GM23338 (cell line): ENCODE measurements around the gene HPS4. TPM values are rescaled to one million over a fixed set of nuclear protein-coding genes. Genes with fewer than 3 reads are reported as not detected.

Source experiments
- ATAC-seq: fragments of 200-7000 bp; cut with Tn5 transposase; 3 replicates; pipeline ENCODE4 v1.9.1; 2020
- DNase-seq: peaks from one replicate; pipeline ENCODE4 v3.0.0-alpha.2; 2015; ENCODE audit warnings: low spot score
- H2AFZ ChIP-seq: fragments of 200-600 bp; sonication (generic); 2 replicates; pipeline ENCODE4 v1.8.0; 2016; ENCODE audit warnings: antibody characterized with exemption, mild to moderate bottlenecking, moderate library complexity
- H3F3A ChIP-seq: fragments of 200-600 bp; sonication (generic); replicated peaks from 2 replicates; pipeline ENCODE4 v1.8.0; 2017; ENCODE audit warnings: antibody characterized with exemption, mixed run types, low read depth
- H3K27ac ChIP-seq: fragments of 200-600 bp; sonication (generic); 2 replicates; pipeline ENCODE4 v1.6.1; 2016; ENCODE audit warnings: low read depth
- H3K27me3 ChIP-seq: fragments of 200-600 bp; sonication (generic); 2 replicates; pipeline ENCODE4 v1.8.0; 2016; ENCODE audit warnings: mild to moderate bottlenecking, mixed run types, moderate library complexity; ENCODE audit not compliant: insufficient read depth
- H3K36me3 ChIP-seq: fragments of 200-600 bp; sonication (generic); 2 replicates; pipeline ENCODE4 v1.8.0; 2016; ENCODE audit warnings: mild to moderate bottlenecking; ENCODE audit not compliant: insufficient read depth
- H3K4me1 ChIP-seq: fragments of 200-600 bp; sonication (generic); 2 replicates; pipeline ENCODE4 v1.8.0; 2016; ENCODE audit warnings: mild to moderate bottlenecking, moderate library complexity; ENCODE audit not compliant: insufficient read depth
- H3K4me2 ChIP-seq: fragments of 200-600 bp; sonication (generic); 2 replicates; pipeline ENCODE4 v1.7.1; 2017; ENCODE audit warnings: mixed run types
- H3K4me3 ChIP-seq: fragments of 200-600 bp; sonication (generic); 2 replicates; pipeline ENCODE4 v1.6.1; 2016; ENCODE audit warnings: mixed run types
- H3K79me2 ChIP-seq: fragments of 200-600 bp; sonication (generic); replicated peaks from 2 replicates; pipeline ENCODE4 v1.8.0; 2017; ENCODE audit warnings: mild to moderate bottlenecking; ENCODE audit not compliant: insufficient read depth
- H3K9me2 ChIP-seq: fragments of 200-600 bp; sonication (generic); 2 replicates; pipeline ENCODE4 v1.8.0; 2017; ENCODE audit not compliant: insufficient read depth
- H4K20me1 ChIP-seq: fragments of 200-600 bp; sonication (generic); replicated peaks from 2 replicates; pipeline ENCODE4 v1.8.0; 2017; ENCODE audit warnings: mild to moderate bottlenecking; ENCODE audit not compliant: insufficient read depth
- H3K27ac Mint-ChIP-seq: 2 replicates; pipeline ENCODE4 v1.8.0; 2020; ENCODE audit warnings: inconsistent platforms, mild to moderate bottlenecking, moderate library complexity, mixed read lengths
- H3K27me3 Mint-ChIP-seq: 3 replicates; pipeline ENCODE4 v1.8.0; 2022; ENCODE audit warnings: low read depth, mild to moderate bottlenecking, moderate library complexity, mixed read lengths, inconsistent platforms; ENCODE audit not compliant: insufficient read depth, poor library complexity
- H3K36me3 Mint-ChIP-seq: 3 replicates; pipeline ENCODE4 v1.8.0; 2021; ENCODE audit warnings: low read depth, mild to moderate bottlenecking, inconsistent platforms, moderate library complexity, mixed read lengths
- H3K4me1 Mint-ChIP-seq: 3 replicates; pipeline ENCODE4 v1.8.0; 2020; ENCODE audit warnings: mild to moderate bottlenecking, inconsistent platforms, mixed read lengths
- H3K4me3 Mint-ChIP-seq: 3 replicates; pipeline ENCODE4 v1.8.0; 2021; ENCODE audit warnings: moderate library complexity, mild to moderate bottlenecking, inconsistent platforms, mixed read lengths
- H3K9me3 Mint-ChIP-seq: 3 replicates; pipeline ENCODE4 v1.8.0; 2020; ENCODE audit warnings: moderate library complexity, mild to moderate bottlenecking, inconsistent platforms, mixed read lengths
- CTCF ChIP-seq, 2 experiments: fragments of 200-600 bp in 1 of 2; sonication (generic) in 1 of 2; conservative IDR thresholded peaks; 2 replicates each; pipeline versions ENCODE4 v1.5.1 to v1.6.1; 2016 to 2017; ENCODE audit warnings: antibody characterized with exemption in 2 of 2, low read depth in 2 of 2, mild to moderate bottlenecking in 2 of 2, moderate library complexity in 1 of 2
- EZH2phosphoT487 ChIP-seq: fragments of 200-600 bp; sonication (generic); IDR thresholded peaks from one replicate; pipeline ENCODE4 v1.8.1; 2018; ENCODE audit warnings: antibody characterized with exemption; ENCODE audit not compliant: unreplicated experiment
- JUNB ChIP-seq: IDR thresholded peaks from one replicate; pipeline ENCODE4 v1.6.1; 2016; ENCODE audit warnings: antibody characterized with exemption; ENCODE audit not compliant: unreplicated experiment
- POLR2AphosphoS5 ChIP-seq: IDR thresholded peaks from 2 replicates; pipeline ENCODE4 v1.6.1; 2016; ENCODE audit warnings: antibody characterized with exemption, low read depth
- ZNF462 ChIP-seq: fragments of 250-450 bp; sonication (Bioruptor Pico); IDR thresholded peaks from 2 replicates; pipeline ENCODE4 v1.5.0; 2020; ENCODE audit warnings: mild to moderate bottlenecking, moderate library complexity
- polyA plus RNA-seq: library from polyadenylated mRNA; unstranded; fragments of >200 nt; fragmentation: Nextera tagmentation; extraction: Ambion mirVana; gene quantifications from 2 replicates; pipeline ENCODE4 v1.2.1, GENCODE V29; 2016
- total RNA-seq: library from RNA; depleted of rRNA; stranded (reverse); fragments of >200 nt; shearing (Covaris generic); gene quantifications from 2 replicates; pipeline ENCODE4 v1.2.3, GENCODE V29; 2014
- TF ChIP-seq, protein P1 (sequence below): IDR thresholded peaks from one replicate; pipeline ENCODE4 v1.6.1; 2018; ENCODE audit warnings: antibody characterized with exemption; ENCODE audit not compliant: unreplicated experiment
- TF ChIP-seq, protein P2 (sequence below): IDR thresholded peaks from 2 replicates; pipeline ENCODE4 v1.6.1; 2016; ENCODE audit warnings: antibody characterized with exemption

Gene HPS4
- total and polyA plus RNA-seq, 2 experiments from 2014 or later = 20.3 to 49.4 TPM

GRCh38 chr22:26483043-26483438, 542 bp downstream of the HPS4 start:
- H3K4me3 ChIP-seq = peak overlapping the region; percentile 99
- peaks cover 76% of the 10 kb centered on the region for H3K79me2 ChIP-seq
- peak overlapping the region; percentile 100 for H3K4me2 ChIP-seq
- Mint-ChIP-seq H3K9me3 (0 out of 3 replicates have a peak, but pooled peaks cover 2% of the 10 kb centered on the region), H3K4me3 (peak overlapping the region; percentile 98), H3K27ac (peak overlapping the region; percentile 98), H3K36me3 (peaks cover 22% of the 10 kb centered on the region), H3K4me1 (peaks cover 43% of the 10 kb centered on the region), H3K27me3 (peaks cover 2% of the 10 kb centered on the region)
- no peak for DNase-seq
- H3K9me2 ChIP-seq = no peaks in the 10 kb centered on the region
- H3K4me1 ChIP-seq = peaks cover 27% of the 10 kb centered on the region
- no peak for TF ChIP-seq JUNB
- TF ChIP-seq, protein P1, sequence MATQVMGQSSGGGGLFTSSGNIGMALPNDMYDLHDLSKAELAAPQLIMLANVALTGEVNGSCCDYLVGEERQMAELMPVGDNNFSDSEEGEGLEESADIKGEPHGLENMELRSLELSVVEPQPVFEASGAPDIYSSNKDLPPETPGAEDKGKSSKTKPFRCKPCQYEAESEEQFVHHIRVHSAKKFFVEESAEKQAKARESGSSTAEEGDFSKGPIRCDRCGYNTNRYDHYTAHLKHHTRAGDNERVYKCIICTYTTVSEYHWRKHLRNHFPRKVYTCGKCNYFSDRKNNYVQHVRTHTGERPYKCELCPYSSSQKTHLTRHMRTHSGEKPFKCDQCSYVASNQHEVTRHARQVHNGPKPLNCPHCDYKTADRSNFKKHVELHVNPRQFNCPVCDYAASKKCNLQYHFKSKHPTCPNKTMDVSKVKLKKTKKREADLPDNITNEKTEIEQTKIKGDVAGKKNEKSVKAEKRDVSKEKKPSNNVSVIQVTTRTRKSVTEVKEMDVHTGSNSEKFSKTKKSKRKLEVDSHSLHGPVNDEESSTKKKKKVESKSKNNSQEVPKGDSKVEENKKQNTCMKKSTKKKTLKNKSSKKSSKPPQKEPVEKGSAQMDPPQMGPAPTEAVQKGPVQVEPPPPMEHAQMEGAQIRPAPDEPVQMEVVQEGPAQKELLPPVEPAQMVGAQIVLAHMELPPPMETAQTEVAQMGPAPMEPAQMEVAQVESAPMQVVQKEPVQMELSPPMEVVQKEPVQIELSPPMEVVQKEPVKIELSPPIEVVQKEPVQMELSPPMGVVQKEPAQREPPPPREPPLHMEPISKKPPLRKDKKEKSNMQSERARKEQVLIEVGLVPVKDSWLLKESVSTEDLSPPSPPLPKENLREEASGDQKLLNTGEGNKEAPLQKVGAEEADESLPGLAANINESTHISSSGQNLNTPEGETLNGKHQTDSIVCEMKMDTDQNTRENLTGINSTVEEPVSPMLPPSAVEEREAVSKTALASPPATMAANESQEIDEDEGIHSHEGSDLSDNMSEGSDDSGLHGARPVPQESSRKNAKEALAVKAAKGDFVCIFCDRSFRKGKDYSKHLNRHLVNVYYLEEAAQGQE = peak; percentile 20
- TF ChIP-seq, protein P2, sequence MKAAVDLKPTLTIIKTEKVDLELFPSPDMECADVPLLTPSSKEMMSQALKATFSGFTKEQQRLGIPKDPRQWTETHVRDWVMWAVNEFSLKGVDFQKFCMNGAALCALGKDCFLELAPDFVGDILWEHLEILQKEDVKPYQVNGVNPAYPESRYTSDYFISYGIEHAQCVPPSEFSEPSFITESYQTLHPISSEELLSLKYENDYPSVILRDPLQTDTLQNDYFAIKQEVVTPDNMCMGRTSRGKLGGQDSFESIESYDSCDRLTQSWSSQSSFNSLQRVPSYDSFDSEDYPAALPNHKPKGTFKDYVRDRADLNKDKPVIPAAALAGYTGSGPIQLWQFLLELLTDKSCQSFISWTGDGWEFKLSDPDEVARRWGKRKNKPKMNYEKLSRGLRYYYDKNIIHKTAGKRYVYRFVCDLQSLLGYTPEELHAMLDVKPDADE = no peak
- H3F3A ChIP-seq = peaks cover 20% of the 10 kb centered on the region
- peaks cover 9% of the 10 kb centered on the region; the same call in 1 of the 2 replicates for H4K20me1 ChIP-seq
- H2AFZ ChIP-seq = peak overlapping the region; percentile 88
- H3K27ac ChIP-seq = peak overlapping the region; percentile 99
- H3K36me3 ChIP-seq = peaks cover 14% of the 10 kb centered on the region
- ATAC-seq = peak; percentile 17
- no peaks in the 10 kb centered on the region for H3K27me3 ChIP-seq

DNA sequence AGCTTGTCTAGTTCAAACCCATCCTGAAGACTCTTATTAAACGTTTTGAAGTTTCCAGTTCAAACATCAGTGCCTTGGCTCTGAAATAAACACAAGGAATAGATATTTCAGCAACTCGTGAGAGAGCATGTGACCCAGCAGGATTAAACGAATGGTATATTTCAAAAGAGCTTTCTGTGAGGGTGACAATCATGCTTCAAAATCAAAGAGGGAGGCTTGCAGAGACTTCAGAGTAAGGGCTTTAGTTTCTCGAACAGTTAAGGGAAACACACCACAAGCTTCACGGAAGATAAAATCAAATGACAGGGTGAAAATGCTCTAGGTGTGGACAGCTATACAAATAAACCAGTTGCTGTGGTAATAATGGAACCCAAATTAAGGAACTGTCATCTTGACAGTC, 1.4 kb downstream of the HPS4 start:
- Histone ChIP-seq H3K79me2 (peaks cover 76% of the 10 kb centered on the region), H3K36me3 (peaks cover 19% of the 10 kb centered on the region), H2AFZ (no peak overlapping the region), H3K4me3 (peak overlapping the region; percentile 33; the same call in 1 of the 2 replicates), H3K4me1 (peaks cover 27% of the 10 kb centered on the region), H3K27me3 (no peaks in the 10 kb centered on the region), H4K20me1 (peaks cover 12% of the 10 kb centered on the region), H3K4me2 (peak overlapping the region; percentile 100; the same call in 1 of the 2 replicates), H3F3A (peaks cover 20% of the 10 kb centered on the region), H3K27ac (no peak overlapping the region), H3K9me2 (no peaks in the 10 kb centered on the region)
- Mint-ChIP-seq H3K4me3 (peak overlapping the region; percentile 98), H3K4me1 (peaks cover 43% of the 10 kb centered on the region), H3K9me3 (0 out of 3 replicates have a peak, but pooled peaks cover 2% of the 10 kb centered on the region), H3K27me3 (peaks cover 2% of the 10 kb centered on the region), H3K27ac (no peak overlapping the region; the same call in 1 of the 2 replicates), H3K36me3 (peaks cover 24% of the 10 kb centered on the region)
- ATAC-seq = no peak
- DNase-seq = no peak
- TF ChIP-seq ZNF462 (CRISPR knock-in tag) = no peak
- no peak for TF ChIP-seq POLR2AphosphoS5
- no peak for TF ChIP-seq JUNB
- no peak for TF ChIP-seq EZH2phosphoT487
- no peak for TF ChIP-seq CTCF (conservative IDR thresholded peaks at IDR 0.05; ENCODE audit: low read depth in 2 of 2)
